ENCODE measurements around the gene GALK1. TPM values are rescaled to one million over a fixed set of nuclear protein-coding genes. Genes with fewer than 3 reads are reported as not detected.

Gene GALK1
- total RNA-seq, 1 donor from 2014 or later = 101 TPM

DNA sequence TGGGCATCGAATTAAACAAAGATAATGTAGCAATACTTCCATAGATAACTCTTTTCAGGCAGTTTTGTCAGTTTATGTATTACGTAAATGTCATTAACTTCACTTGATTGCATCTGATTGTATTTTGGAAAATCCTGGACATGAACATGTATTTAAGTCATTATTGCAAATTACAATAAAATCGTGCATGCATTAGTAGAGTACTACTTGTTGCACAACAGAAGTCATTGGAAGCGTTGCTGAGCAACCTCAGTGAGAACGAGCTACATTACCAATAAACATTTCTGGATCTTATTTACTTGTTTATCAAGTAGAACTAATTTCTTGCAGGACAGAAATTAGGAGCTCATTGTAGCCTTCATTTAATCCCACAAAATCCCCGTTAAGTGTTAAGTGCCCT lies 26.3 kb upstream of the GALK1 start:
- DNase-seq (ENCODE audit: low spot score in 2 of 2) = no peak
- peaks cover 0 to 15% of the 10 kb centered on the region in 2 donors for H3K4me1 ChIP-seq
- no peaks in the 10 kb centered on the region for H3K9me3 ChIP-seq
- H3K27ac ChIP-seq = no peak overlapping the region
- TF ChIP-seq, protein P1, sequence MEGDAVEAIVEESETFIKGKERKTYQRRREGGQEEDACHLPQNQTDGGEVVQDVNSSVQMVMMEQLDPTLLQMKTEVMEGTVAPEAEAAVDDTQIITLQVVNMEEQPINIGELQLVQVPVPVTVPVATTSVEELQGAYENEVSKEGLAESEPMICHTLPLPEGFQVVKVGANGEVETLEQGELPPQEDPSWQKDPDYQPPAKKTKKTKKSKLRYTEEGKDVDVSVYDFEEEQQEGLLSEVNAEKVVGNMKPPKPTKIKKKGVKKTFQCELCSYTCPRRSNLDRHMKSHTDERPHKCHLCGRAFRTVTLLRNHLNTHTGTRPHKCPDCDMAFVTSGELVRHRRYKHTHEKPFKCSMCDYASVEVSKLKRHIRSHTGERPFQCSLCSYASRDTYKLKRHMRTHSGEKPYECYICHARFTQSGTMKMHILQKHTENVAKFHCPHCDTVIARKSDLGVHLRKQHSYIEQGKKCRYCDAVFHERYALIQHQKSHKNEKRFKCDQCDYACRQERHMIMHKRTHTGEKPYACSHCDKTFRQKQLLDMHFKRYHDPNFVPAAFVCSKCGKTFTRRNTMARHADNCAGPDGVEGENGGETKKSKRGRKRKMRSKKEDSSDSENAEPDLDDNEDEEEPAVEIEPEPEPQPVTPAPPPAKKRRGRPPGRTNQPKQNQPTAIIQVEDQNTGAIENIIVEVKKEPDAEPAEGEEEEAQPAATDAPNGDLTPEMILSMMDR (IDR thresholded peaks at IDR 0.05) = no peak
- no peaks in the 10 kb centered on the region for H3K27me3 ChIP-seq
- H3K4me3 ChIP-seq = no peak overlapping the region
- H3K36me3 ChIP-seq = peaks cover 0 to 3% of the 10 kb centered on the region in 2 donors
- intact Hi-C loops (cut with DNase I) = no loop called here

DNA sequence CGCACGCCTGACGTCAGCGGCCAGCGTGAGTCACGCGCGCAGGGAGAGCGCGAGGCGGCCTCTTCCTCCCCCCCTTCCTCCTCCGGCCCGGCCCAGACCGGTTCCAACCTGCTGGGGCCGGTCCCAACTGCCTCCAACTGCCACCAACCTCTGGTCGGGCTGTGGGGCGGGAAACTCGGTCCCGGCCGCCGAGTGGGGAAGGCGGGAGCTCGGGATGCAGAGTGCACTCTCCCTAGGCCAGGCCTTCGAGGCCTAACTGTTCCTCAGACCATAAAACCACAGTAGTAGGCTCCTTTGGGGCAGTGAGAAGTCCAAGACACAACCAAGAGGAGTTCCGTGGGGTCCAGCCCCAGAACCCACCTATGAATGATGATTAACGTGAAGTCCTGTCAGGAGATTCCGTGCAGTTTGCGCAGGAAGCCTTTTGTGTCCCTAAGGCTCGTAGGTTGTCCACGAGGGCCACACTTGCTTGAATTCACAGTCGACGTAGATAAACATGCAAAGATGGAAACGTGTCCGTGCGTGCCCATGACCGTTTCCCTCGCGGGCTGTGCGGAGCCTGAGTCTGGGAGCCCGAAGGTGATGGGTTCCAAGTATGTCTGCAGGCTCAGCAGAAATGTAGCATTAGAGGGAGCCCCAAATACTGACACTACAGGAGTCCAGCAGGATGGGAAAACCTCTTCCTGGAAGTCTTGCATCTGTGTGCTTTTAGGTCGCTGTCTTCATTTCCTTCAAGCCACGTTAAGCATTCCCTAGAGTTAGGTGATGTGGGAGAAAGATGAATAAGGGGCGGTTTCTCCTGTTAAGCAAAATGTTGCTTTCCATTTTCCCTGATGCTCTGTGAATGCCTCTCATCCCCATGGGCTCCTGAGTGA lies 20.3 kb upstream of the GALK1 start:
- Histone ChIP-seq H3K9me3 (no peaks in the 10 kb centered on the region), H3K4me3 (peak overlapping the region; percentile 72 to 73), H3K4me1 (peaks cover 4 to 33% of the 10 kb centered on the region in 2 donors), H3K27me3 (no peaks in the 10 kb centered on the region), H3K27ac (peak overlapping the region; percentile 99), H3K36me3 (no peaks in the 10 kb centered on the region)
- intact Hi-C loops (cut with DNase I) = loop anchor here (1.0 to 2.0 kb wide), 4 partner anchors 42 to 112 kb away; partner anchors contain the start of genes TRIM47, TRIM65 and WBP2
- DNase-seq (ENCODE audit: low spot score in 2 of 2) = peak; percentile 65 to 94
- TF ChIP-seq, protein P1 (IDR thresholded peaks at IDR 0.05) = no peak

GRCh38 chr17:75784473-75785015 lies 19.6 kb upstream of the GALK1 start, which contains the start of gene UNK:
TSS of gene UNK (plus strand) at chr17:75784806. CDS start at chr17:75784881, 75 bp downstream.
- no peaks in the 10 kb centered on the region for H3K9me3 ChIP-seq
- peak within 1 kb of the TSS; percentile 99 for H3K27ac ChIP-seq
- no peaks in the 10 kb centered on the region for H3K27me3 ChIP-seq
- no peaks in the 10 kb centered on the region for H3K36me3 ChIP-seq
- TF ChIP-seq, protein P1 (IDR thresholded peaks at IDR 0.05) = no peak
- intact Hi-C loops (cut with DNase I) = loop anchor here (1.0 to 2.0 kb wide), 4 partner anchors 42 to 112 kb away; partner anchors contain the start of genes TRIM47, TRIM65 and WBP2
- H3K4me1 ChIP-seq = peaks cover 4 to 33% of the 10 kb centered on the region in 2 donors
- DNase-seq (ENCODE audit: low spot score in 2 of 2) = peak; percentile 94 to 99
- peak within 1 kb of the TSS; percentile 72 to 73 for H3K4me3 ChIP-seq

DNA sequence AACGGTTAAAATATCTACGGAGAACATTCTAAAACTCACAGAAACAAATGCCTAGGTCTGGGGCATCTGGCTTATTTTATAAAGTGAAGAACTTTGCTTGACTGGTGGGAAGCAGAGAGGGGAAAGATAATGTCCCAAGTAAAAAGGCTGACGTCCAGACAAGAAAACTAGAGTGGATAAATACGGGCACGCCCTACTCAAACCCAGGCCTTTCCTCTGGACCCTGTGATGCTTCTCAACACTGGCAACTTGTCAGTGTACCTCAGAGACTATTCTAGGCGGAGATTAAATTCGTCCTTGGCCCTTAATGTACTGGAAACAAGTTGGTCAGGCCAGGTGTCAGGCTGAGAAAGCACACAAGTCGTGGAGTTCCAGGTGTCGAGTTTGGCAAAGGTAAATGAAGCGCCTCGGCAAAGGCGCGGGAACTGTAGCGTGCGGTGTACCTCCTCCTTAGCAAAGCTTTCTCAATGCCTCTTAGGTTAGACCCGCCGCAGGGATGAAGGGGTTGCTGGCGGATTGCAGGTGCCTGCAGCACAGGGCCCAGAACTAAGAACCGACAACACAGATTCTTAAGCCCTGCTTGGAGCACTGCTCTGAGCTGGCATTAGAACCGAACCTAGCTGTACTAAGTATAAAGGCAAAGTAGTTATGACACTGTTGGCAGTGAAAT lies 18.9 kb upstream of the GALK1 start:
- peak in 1 of 2 donors; percentile 75 for DNase-seq (ENCODE audit: low spot score in 2 of 2)
- intact Hi-C loops (cut with DNase I) = loop anchor here (2.0 kb wide), 3 partner anchors 43 to 113 kb away; partner anchors contain the start of genes TRIM65 and WBP2

More for the DNA sequence above, 18.9 kb upstream of the GALK1 start:
- H3K27ac ChIP-seq = peak overlapping the region; percentile 99
- peak overlapping the region; percentile 72 to 73 for H3K4me3 ChIP-seq
- no peaks in the 10 kb centered on the region for H3K27me3 ChIP-seq
- H3K9me3 ChIP-seq = no peaks in the 10 kb centered on the region
- TF ChIP-seq, protein P1 (IDR thresholded peaks at IDR 0.05) = no peak
- H3K36me3 ChIP-seq = peaks cover 2% of the 10 kb centered on the region in 2 donors
- H3K4me1 ChIP-seq = peaks cover 4 to 31% of the 10 kb centered on the region in 2 donors

All from ascending aorta (tissue), 2 donors.